Epithelial cell of prostate (primary cell): ENCODE data around the gene THADA.

Experiments
- DNase-seq: peaks from one replicate; pipeline ENCODE4 v3.0.0-alpha.2; 2011; ENCODE audit warnings: low read depth, low spot score
- H3K27ac ChIP-seq: fragments of 450-650 bp; 2 replicates; pipeline ENCODE4 v1.5.1; 2017; ENCODE audit warnings: mild to moderate bottlenecking

The THADA gene

DNA sequence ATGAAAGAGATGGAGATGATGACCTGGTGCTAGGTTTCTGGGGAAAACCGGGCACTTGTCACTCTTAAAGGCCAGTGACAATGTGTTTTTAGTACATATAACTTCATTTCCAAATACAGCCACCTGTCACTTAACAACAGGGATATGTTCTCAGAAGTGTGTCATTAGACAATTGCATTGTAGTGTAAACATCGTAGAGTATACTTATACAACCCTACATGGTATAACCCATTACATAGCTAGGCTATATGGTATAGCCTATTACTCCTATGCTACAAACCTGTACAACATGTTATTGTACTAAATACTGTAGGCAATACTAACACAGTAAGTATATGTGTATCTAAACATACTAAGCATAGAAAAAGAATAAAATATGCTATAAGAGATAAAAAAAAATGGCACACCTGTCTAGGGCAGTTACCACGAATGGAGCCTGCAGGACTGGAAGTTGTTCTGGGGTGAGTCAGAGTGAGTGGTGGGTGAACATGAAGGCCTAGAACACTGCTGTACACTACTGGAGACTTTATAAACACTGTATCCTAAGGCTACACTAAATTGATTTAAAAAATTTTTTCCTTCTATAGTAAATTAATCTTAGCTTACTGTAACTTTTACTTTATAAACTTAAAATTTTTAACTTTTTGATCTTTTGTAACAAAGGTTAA lies 123.2 kb downstream of the THADA start:
- no peak for DNase-seq
- no peak overlapping the region for H3K27ac ChIP-seq

DNA sequence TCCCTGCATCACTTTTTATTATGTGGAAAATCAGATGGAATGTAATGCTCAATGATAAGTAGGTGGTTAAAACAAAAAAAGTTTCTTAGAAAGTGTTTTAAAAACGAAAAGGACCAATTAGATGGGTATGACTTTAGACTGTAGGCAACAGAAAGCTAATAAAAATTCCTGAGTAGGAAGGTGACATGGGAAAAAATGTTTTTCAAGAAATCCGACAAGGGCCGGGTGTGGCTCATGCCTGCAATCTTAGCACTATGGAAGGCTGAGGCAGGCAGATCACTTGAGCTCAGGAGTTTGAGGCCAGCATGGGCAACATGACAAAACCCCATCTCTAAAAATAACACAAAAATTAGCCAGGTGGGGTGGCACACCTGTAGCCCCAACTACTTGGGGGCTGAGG lies 126.1 kb downstream of the THADA start:
- DNase-seq = no peak
- H3K27ac ChIP-seq = no peak overlapping the region

DNA sequence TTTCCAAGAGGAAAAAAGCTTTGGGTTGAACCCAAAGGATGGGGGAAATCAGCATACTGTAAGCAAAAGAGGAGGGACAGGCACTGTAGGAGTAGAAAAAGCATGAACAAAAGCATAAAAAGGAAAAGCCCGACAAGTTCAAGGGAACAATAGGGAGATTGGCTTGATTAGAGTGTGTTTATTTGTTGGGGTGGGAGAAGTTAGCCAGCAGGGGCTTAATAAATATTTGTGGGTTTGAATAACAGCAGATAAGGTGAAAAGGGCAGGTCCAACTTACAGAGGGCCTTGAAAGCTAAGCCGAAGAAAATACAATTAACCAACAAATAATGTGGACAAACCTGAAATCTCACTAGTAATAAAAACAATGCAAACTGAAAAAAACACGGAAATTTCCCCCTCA lies 126.7 kb downstream of the THADA start:
- no peak for DNase-seq

DNA sequence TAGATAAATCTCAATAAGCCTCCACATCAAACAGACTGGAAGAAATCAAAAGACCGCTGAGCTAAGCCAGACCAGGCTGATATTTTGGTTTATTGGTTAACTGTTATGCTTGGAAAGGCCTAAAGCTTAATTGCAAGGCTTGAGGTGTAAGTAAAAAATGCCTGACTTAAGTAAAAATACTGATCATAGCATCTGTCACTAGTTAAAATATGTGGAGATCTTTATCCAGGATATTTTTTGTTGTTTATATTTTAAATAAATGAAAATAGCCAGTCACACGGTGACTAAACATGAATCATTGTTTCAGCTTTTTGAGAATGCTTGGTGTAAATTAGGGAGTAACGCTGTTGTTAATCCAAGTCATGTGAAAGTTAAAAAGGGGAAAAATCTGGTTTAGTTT lies 127.9 kb downstream of the THADA start:
- no peak for DNase-seq
- peak overlapping the region; percentile 6 for H3K27ac ChIP-seq

More for the DNA sequence above, 126.7 kb downstream of the THADA start:
- H3K27ac ChIP-seq = no peak overlapping the region

DNA sequence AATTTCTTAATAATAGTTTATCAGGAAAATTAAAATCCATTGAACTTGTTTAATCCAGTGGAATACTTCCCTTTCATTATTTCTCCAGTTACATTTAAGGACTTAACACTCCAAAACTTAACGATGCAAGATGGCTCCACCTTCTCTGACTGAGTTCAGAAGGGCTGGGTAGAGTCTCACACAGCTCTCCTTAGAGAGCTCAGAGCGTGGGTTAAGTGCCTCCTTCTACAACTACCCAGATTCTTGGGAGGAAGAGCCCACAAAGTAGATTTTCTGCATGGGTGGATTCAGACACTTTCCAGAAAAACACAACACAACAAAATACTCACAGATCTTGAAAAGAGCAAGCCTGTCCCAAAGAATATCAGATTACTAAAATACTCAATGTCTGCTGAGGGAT lies 130.6 kb downstream of the THADA start:
- no peak overlapping the region for H3K27ac ChIP-seq
- no peak for DNase-seq

DNA sequence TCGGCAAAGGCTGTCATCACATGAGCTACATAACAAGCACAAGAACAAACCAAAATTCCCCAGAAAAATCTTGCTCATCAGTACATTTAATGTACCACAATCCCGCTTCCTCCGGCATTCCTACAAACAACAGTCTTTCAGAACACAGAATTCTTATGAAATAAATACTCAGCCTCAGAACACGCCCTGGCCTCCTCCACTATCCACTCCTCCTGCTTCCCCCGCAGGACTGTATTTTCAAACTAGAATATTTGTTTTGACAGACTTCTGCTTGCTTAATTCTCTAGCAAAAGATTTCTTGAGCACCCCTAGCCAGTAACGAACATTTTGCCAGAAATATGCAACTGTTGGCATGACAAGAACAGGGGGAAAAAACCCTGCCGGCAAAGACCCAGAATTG lies 131.2 kb downstream of the THADA start:
- no peak overlapping the region for H3K27ac ChIP-seq

DNA sequence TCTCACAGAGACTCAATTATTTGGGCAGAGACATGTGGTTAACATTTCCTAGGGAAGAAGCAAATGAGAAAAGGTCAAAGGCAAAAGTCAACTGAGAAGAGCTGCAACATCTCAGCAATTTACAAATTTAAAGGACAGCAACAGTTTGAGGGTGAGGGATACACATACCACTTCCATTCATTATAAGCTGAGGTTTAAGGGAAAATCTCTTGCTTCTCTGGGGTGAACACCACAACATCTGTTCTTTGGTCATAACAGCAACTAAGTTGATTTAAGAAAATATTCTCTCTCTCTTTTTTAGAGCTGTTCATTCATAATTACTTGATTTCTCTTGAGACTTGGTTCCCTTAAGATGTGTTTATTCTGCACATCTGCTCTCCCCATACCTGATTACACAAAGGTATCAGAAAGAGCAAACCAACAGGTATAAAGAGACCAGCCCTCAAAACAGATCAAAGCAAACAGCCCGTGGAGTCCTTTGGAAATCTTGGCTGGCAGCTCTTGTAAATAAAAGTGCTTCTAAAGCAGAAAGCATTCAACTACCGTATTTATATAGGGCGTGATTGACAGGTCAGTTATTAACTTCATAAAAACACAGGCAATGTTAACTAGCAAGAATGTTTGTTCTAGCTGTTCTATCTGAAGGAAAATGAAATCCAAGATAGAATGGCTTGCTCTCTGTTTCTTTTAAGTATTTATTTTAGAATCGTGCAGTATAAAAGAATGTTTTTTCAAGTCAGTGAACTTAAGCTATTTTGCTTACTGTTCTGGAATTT lies 132.8 kb downstream of the THADA start:
- no peak for DNase-seq
- H3K27ac ChIP-seq = no peak overlapping the region

More for the DNA sequence above, 131.2 kb downstream of the THADA start:
- DNase-seq = no peak

DNA sequence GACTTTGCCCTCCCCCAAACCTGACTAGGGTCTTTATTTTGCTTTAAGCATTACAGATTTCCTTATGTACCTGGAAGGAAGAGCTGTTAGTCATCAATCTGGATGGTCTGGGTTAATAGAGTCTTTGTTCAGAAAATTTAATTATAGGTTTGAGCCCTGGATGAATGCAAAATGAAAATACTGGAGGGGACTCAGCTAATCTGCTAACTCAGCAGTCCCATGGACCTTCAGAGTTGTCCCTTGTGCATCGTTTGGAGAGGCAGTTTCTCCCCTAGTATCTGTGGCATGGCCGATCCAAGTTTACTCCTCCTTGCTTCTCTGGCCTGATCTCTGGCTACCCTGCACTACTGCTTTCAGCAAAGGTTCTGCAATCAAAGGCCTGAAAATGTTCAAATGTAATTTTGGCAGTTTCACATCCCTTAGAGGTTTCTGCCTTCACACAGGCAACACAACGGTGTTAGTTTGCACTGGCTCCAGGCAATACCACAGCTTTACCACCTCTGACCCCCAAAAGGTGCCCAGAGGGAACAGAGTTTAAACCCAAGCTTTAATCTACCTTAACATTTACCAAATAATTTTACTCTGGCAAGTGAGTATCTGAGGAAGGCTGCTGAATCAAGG lies 134.3 kb downstream of the THADA start:
- no peak overlapping the region for H3K27ac ChIP-seq
- no peak for DNase-seq

DNA sequence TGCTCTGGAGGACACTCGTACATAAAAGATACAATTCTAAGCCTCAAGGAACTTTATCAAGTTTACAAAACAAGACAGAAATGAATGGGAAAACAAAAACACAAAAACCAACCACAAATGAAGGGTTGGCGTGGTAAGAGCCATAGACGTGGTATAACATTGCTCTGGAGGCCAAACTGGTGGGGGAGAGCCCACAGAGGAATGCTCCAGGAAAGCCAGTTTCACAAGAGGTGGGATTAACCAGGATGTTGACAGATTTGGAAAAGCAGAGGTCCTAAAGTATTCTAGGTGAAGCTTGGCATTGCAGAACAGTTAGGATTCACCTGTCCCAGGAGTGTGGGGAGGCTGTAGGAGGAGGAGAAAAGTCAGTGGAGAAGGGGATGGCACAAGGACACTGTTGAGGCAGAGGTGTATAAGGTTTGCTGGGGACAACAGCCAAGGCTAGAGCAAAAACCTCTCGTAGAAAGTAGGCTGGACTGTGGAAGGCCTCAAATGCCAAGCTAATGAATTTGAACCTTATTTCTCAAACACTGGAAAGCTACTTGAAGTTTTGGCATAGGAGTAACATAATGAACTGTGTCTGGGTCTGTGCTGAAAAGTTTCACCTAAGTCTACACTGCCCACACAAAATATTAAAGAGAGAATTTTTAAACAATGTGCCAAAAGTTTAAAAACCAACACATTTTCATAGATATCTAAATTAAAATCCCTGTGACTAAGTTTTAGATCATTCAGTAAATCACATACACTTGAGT lies 135.1 kb downstream of the THADA start:
- no peak overlapping the region for H3K27ac ChIP-seq
- DNase-seq = no peak

DNA sequence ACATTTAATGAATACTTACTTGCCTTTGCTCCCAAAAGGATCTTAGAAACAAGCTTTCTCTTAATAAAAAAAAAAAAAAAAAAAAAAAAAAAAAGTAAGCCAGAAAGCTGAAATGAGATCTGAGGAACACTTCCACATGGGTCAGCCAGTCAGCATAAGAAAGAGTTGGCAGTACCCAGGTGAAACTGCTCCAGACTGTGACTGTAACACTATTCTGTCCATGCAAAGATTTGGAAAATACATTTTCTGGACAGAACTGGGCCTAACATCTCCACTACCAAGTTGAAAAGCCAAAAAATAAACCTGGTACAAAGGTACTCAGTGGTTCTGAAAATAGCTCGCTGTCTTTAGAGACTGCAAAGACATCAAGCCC lies 135.7 kb downstream of the THADA start:
- no peak for DNase-seq
- H3K27ac ChIP-seq = peak overlapping the region; percentile 50

DNA sequence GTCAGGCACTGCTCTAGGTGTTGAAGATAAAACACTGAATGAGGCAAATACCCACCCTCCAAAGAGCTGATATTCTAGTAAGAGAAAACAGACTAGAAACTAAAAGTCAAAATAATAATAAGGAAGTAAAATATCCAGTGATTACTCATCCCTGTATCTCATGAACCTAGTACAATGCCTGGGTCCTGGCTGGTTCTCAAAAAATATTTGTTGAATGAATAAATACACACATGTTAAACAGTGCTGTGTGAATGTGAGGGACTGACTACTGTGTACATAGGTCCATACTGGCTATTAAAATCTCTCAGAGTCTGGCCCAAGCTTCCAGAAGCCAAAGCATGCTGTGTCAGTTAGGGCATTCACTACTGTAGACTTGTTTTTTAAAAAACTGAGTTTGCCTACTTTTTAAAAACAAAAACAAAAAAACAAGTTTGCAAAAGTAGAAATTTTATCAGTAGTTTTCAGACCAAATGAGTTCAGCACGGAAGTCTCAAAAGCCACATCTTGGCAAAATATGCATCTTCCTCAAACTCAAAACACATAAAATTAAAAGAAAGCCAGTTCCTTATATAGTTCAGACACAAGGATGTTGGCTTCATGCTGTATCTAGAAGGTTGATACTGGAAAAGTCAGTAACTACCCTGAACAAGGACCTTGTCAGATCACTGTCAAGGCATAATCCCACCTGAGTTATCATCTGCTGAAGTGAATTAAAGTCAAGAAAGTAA lies 136.2 kb downstream of the THADA start:
- DNase-seq = peak; percentile 69
- peak overlapping the region; percentile 50 for H3K27ac ChIP-seq

DNA sequence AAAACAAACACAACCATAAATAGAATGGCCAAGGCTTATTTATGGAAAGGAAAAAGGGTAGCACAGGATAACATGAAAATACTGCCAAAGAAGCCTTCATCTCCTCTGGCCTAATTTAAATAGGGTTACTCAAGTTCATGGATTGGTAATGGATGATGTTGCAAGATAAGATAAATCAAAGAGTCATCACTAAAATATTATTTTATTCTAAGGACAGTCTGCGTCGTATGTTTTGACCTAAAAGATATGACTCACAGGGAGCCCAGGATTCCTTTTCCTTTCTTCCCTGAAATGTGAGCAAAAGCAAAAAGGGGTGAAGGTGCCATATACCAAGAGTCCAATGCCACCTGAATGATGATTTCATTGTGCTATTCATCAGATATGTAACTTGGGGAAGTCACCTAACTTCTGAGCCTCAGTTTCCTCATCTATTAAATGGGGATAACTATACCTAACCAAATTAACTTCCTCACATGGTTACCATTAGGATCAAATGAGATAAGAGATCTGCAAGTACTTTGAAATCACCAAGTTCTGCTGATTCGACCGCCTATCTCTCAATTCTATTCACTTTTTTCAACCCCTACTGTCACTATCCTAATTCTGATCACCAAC lies 137.7 kb downstream of the THADA start:
- peak overlapping the region; percentile 50 for H3K27ac ChIP-seq

DNA sequence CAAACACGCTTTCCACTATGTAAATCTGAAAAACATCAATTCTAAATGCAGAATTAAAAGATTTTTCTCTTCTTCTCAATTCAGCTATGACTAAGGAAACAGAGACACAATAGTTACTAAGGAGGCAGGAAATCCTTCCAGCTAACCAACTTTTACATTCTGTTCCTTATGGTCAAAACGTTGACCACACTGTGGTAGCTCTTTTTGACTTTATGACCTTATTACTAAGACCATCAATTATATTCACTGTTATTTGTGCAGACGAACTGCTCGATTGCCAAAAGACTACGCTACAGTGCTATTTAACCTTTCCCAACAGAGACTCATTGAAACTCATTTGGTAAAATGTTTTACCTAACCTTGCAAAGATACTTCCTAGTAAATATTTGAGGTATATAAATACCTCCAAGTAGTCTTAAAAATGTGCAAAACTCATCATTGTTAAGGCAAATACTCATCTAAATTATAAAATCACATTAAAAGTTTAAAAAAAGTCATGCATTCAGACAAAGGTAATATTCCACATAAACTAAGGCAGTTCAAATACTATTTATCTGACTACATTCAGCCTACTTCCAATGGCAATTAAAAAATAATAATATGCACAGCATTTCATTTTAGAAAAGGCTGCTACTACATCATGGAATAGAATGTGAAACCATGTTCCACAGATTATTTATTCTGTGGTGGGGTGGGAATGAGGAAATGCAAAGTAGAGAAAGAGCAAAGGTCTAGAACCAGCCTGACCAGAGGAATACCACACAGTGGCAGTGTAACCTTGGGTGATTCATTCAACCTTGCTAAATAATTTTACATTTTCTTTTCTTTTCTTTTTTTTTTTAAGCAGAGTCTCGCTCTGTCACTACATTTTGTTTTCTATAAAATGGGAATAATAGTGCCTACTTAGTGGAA lies 139.9 kb downstream of the THADA start:
- H3K27ac ChIP-seq = no peak overlapping the region
- no peak for DNase-seq

More for the DNA sequence above, 137.7 kb downstream of the THADA start:
- no peak for DNase-seq

DNA sequence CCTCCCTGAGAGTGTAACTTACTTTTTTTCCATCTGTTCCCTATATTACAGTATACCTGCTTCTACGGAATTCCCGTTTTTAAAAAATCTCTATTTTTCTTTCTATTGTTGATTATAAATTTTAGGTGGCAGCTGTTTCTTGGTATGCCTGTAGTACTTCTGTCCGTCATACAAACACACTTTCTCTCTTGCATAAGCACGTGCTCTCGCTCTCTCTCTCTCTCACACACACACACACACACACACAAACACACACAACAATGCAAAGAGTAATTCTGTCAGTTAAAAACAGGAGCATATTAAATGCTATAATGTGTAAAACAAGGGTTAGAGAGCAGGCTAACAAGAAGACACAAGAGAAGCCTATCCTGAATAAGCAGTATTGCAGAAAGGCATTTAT lies 140.5 kb downstream of the THADA start:
- DNase-seq = no peak
- no peak overlapping the region for H3K27ac ChIP-seq

DNA sequence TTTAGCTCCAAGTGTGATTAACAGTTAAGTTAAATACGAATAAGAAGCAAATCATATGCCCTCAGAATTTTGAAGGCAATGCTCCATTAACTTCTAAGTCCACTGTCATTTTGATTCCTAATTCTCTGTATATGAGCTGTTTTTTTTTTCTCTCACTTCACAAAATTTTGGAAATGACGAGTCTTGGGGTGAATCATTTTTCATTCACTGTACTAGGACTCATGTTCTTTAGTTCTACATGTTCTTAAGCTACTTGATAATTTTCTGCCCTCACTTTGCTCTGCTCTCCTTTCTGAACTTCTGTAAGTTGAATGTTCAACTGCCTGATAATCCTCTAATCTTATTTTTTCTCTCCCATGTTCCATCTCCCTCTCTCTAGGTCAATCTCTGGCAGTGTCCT lies 141.0 kb downstream of the THADA start:
- no peak overlapping the region for H3K27ac ChIP-seq
- no peak for DNase-seq

DNA sequence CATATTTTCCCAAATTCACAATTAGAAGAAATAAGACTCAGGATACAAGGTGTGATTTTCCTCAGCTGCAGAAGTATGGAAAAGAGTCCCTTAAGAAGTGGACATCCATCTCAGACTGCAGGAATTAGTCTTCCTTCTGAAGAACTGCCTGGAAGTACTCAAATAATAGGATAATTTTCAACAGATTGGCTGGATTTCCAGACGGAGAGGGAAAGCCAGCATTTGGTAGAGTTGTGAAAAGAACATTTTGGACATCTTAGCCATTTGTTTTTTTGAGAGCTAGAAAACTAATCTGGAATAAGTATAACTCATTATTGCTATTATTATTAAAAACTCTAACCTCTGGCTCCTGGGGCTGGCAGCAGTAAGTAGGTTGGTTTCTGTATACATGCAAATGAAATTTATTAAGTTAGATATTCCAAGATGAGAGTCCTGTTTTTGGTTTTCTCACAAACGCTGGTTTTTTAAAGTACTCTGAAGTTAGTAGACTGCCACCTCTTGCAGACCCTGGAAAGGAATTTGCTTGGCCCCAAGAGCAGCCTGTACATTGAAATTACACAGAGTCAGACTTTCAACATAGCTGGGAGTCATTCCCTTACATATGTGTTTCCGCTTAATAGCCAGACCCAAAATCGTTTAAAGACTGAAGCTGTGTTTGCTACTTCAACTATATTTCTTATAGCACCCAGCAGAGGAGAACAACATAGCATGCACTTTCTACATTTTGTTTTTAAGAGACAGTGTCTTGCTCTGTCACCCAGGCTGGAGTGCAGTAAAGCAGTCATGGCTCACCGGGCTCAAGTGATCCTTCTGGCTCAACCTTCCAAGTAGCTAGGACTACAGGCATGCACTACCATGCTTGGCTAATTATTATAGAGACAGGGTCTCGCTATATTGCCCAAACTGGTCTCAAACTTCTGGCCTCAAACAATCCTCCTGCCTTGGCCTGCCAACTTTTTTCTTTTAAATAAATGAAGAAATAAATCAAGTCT lies 142.4 kb downstream of the THADA start:
- no peak overlapping the region for H3K27ac ChIP-seq
- DNase-seq = no peak

DNA sequence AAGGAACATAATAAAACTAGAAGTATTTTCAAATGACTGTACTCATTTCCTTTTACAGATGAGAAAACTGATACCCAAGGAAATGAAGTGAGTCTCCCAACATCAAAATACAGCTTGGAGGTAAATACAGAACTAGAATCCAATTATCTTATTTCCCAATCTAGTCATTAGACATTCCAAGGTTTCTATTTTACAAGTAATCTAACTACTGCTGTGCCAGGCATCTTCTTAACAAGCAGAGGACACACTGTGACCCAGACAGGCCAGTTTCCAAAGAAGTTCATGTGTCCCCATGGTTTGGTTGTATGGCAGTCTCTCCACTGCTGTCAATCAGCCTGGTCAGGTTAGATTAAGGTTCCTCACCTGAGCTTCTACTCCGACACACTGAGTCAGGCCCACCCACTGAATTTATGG lies 143.5 kb downstream of the THADA start:
- H3K27ac ChIP-seq = no peak overlapping the region

DNA sequence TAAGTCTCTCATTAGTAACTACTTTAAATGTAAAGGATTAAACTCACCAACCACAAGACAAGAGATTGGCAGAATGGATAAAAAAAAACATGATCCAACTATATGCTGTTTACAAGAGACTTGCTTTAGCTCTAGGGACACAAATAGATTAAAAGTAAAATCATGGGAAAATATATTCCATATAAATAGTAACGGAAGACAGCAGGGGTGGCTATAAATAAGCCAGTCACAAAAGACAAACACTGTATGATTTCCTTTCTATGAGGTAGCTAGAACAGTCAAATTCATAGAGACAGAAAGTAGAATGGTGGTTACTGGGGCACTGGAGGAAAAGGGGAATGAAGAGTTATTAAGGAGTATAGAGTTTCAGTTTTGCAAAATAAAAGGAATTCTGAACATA lies 145.2 kb downstream of the THADA start:
- H3K27ac ChIP-seq = no peak overlapping the region
- no peak for DNase-seq

More for the DNA sequence above, 143.5 kb downstream of the THADA start:
- DNase-seq = no peak
